Measurements from ENCODE around the gene KIAA0753.
A peak's percentile ranks its signal among the peaks of the same experiment; 100 is the strongest.
"Not testable (repeated sequence)": the region's sequence is repeated elsewhere in the genome, so short reads cannot be mapped to it uniquely, and the experiment has no call there.

Gene KIAA0753

GRCh38 chr17:6675201-6675825 lies 34.8 kb upstream of the KIAA0753 start:
- Mint-ChIP-seq H3K9me3 (no peaks in the 10 kb centered on the region), H3K27me3 (ENCODE audit: low read depth) (peaks cover 32% of the 10 kb centered on the region), H3K4me1 (ENCODE audit: low read depth) (peaks cover 6% of the 10 kb centered on the region), H3K27ac (no peak overlapping the region), H3K4me3 (no peak overlapping the region), H3K36me3 (ENCODE audit: low read depth) (no peaks in the 10 kb centered on the region)

DNA sequence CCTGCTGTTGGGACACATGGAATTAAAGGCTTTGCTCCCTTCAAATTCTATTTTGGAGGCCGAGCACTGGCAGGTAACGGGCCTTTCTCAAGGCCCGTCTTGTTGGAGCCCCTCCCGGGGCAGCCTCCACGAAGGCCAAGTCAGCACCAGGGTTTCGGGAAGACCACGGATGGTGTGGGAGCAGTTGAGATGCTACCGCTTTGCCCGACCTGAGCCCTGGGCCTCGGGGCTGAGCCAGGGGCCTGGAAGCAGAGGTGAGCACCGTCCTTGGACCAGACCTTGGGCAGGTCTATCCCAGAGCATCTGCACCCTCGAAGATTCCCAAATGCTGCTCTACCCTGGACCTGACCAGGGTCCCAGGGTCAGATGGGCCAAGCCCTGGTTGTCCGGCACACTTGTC lies 34.1 kb upstream of the KIAA0753 start:
- H3K36me3 Mint-ChIP-seq (ENCODE audit: low read depth), result no peaks in the 10 kb centered on the region
- peaks cover 27% of the 10 kb centered on the region for H3K27me3 Mint-ChIP-seq (ENCODE audit: low read depth)
- H3K4me3 Mint-ChIP-seq, result no peak overlapping the region
- H3K27ac Mint-ChIP-seq, result no peak overlapping the region
- H3K4me1 Mint-ChIP-seq (ENCODE audit: low read depth), result peaks cover 7% of the 10 kb centered on the region
- no peaks in the 10 kb centered on the region for H3K9me3 Mint-ChIP-seq

DNA sequence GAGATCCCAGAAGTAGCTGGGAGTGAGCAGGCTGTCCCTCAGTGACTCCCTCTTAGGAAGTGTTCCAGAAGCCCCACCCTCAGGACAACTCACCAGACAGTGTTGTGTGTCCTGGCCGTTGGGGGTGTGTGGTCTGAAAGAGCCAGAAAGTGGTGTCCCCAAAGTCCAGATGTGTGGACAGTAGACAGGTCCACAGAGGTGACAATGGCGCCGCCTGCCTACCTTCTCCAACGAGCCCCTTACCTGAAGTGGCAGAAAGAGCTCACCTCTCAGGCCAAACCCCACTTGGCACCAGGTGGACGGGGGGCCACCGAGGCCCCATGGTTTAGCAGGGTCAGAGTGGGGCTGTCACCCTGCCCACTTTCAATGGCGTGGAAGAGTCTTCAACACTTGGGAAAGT lies 30.9 kb upstream of the KIAA0753 start:
- H3K9me3 Mint-ChIP-seq, result no peaks in the 10 kb centered on the region
- no peaks in the 10 kb centered on the region for H3K36me3 Mint-ChIP-seq (ENCODE audit: low read depth)
- H3K27ac Mint-ChIP-seq, result no peak overlapping the region
- H3K4me1 Mint-ChIP-seq (ENCODE audit: low read depth), result peaks cover 2% of the 10 kb centered on the region
- H3K4me3 Mint-ChIP-seq, result no peak overlapping the region
- H3K27me3 Mint-ChIP-seq (ENCODE audit: low read depth), result peaks cover 19% of the 10 kb centered on the region

GRCh38 chr17:6670999-6671398 lies 30.5 kb upstream of the KIAA0753 start:
- Mint-ChIP-seq H3K4me1 (ENCODE audit: low read depth) (peaks cover 2% of the 10 kb centered on the region), H3K27me3 (ENCODE audit: low read depth) (peaks cover 15% of the 10 kb centered on the region), H3K9me3 (no peaks in the 10 kb centered on the region), H3K36me3 (ENCODE audit: low read depth) (no peaks in the 10 kb centered on the region), H3K27ac (no peak overlapping the region), H3K4me3 (no peak overlapping the region)

GRCh38 chr17:6670571-6670970 lies 30.1 kb upstream of the KIAA0753 start:
- H3K36me3 Mint-ChIP-seq (ENCODE audit: low read depth), result no peaks in the 10 kb centered on the region
- no peaks in the 10 kb centered on the region for H3K9me3 Mint-ChIP-seq

GRCh38 chr17:6669479-6670212 lies 29.1 kb upstream of the KIAA0753 start:
- Mint-ChIP-seq H3K4me3 (no peak overlapping the region), H3K36me3 (ENCODE audit: low read depth) (no peaks in the 10 kb centered on the region), H3K27ac (no peak overlapping the region), H3K9me3 (no peaks in the 10 kb centered on the region), H3K27me3 (ENCODE audit: low read depth) (peaks cover 11% of the 10 kb centered on the region), H3K4me1 (ENCODE audit: low read depth) (peaks cover 2% of the 10 kb centered on the region)

More at GRCh38 chr17:6670571-6670970, 30.1 kb upstream of the KIAA0753 start:
- Mint-ChIP-seq H3K4me3 (no peak overlapping the region), H3K4me1 (ENCODE audit: low read depth) (peaks cover 2% of the 10 kb centered on the region), H3K27me3 (ENCODE audit: low read depth) (peaks cover 11% of the 10 kb centered on the region), H3K27ac (no peak overlapping the region)

GRCh38 chr17:6668727-6669425 lies 28.4 kb upstream of the KIAA0753 start:
- Mint-ChIP-seq H3K9me3 (no peaks in the 10 kb centered on the region), H3K27ac (no peak overlapping the region), H3K4me1 (ENCODE audit: low read depth) (peaks cover 2% of the 10 kb centered on the region), H3K36me3 (ENCODE audit: low read depth) (no peaks in the 10 kb centered on the region), H3K4me3 (no peak overlapping the region), H3K27me3 (ENCODE audit: low read depth) (peaks cover 11% of the 10 kb centered on the region)

- H3K27ac Mint-ChIP-seq, result no peak overlapping the region
- no peaks in the 10 kb centered on the region for H3K9me3 Mint-ChIP-seq
- no peaks in the 10 kb centered on the region for H3K36me3 Mint-ChIP-seq (ENCODE audit: low read depth)
- H3K27me3 Mint-ChIP-seq (ENCODE audit: low read depth), result peaks cover 11% of the 10 kb centered on the region
- H3K4me1 Mint-ChIP-seq (ENCODE audit: low read depth), result peaks cover 2% of the 10 kb centered on the region
- no peak overlapping the region for H3K4me3 Mint-ChIP-seq
Observed at GRCh38 chr17:6668219-6668618, 27.7 kb upstream of the KIAA0753 start.

GRCh38 chr17:6667516-6667915 lies 27.0 kb upstream of the KIAA0753 start:
- H3K4me3 Mint-ChIP-seq, result no peak overlapping the region
- H3K9me3 Mint-ChIP-seq, result no peaks in the 10 kb centered on the region
- no peak overlapping the region for H3K27ac Mint-ChIP-seq
- peaks cover 16% of the 10 kb centered on the region for H3K27me3 Mint-ChIP-seq (ENCODE audit: low read depth)
- peaks cover 1% of the 10 kb centered on the region for H3K36me3 Mint-ChIP-seq (ENCODE audit: low read depth)
- H3K4me1 Mint-ChIP-seq (ENCODE audit: low read depth), result peaks cover 2% of the 10 kb centered on the region

DNA sequence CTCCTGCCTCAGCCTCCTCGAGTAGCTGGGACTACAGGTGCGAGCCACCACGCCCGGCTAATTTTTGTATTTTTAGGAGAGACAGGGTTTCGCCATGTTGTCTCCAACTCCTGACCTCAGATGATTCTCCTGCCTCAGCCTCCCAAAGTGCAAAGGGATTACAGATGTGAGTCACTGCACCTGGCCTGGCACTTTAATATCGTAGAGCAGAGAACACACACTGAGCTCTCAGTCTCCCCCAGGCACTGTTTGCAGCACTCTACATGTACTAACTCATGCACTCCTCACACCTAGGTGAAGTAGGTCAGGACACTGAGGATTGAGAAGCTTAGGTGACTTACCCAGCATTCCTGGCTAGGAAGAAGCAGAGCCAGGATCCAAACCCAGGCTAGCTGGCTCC lies 26.0 kb upstream of the KIAA0753 start:
- Mint-ChIP-seq H3K4me3 (no peak overlapping the region), H3K27me3 (ENCODE audit: low read depth) (peaks cover 16% of the 10 kb centered on the region), H3K9me3 (no peaks in the 10 kb centered on the region), H3K4me1 (ENCODE audit: low read depth) (peaks cover 3% of the 10 kb centered on the region), H3K36me3 (ENCODE audit: low read depth) (peaks cover 1% of the 10 kb centered on the region), H3K27ac (no peak overlapping the region)

GRCh38 chr17:6666077-6666521 lies 25.6 kb upstream of the KIAA0753 start:
- Mint-ChIP-seq H3K27me3 (ENCODE audit: low read depth) (peaks cover 16% of the 10 kb centered on the region), H3K4me1 (ENCODE audit: low read depth) (peaks cover 8% of the 10 kb centered on the region), H3K4me3 (no peak overlapping the region), H3K27ac (no peak overlapping the region), H3K36me3 (ENCODE audit: low read depth) (peaks cover 1% of the 10 kb centered on the region), H3K9me3 (no peaks in the 10 kb centered on the region)

- not testable (repeated sequence) for H3K9me3 Mint-ChIP-seq; H3K27ac Mint-ChIP-seq; H3K4me3 Mint-ChIP-seq; H3K36me3 Mint-ChIP-seq (ENCODE audit: low read depth)
- H3K4me1 Mint-ChIP-seq (ENCODE audit: low read depth), result peaks cover 24% of the 10 kb centered on the region
- peaks cover 18% of the 10 kb centered on the region for H3K27me3 Mint-ChIP-seq (ENCODE audit: low read depth)
Observed at GRCh38 chr17:6663200-6663599, 22.7 kb upstream of the KIAA0753 start.

GRCh38 chr17:6661464-6661848 lies 20.9 kb upstream of the KIAA0753 start:
- Mint-ChIP-seq H3K4me3 (no peak overlapping the region), H3K36me3 (ENCODE audit: low read depth) (peaks cover 10% of the 10 kb centered on the region), H3K27me3 (ENCODE audit: low read depth) (peaks cover 12% of the 10 kb centered on the region), H3K4me1 (ENCODE audit: low read depth) (peaks cover 32% of the 10 kb centered on the region), H3K9me3 (no peaks in the 10 kb centered on the region), H3K27ac (no peak overlapping the region)

GRCh38 chr17:6660805-6661463 lies 20.4 kb upstream of the KIAA0753 start:
- Mint-ChIP-seq H3K9me3 (no peaks in the 10 kb centered on the region), H3K4me1 (ENCODE audit: low read depth) (peaks cover 32% of the 10 kb centered on the region), H3K4me3 (peak overlapping the region; percentile 46), H3K27me3 (ENCODE audit: low read depth) (peaks cover 15% of the 10 kb centered on the region), H3K36me3 (ENCODE audit: low read depth) (peaks cover 10% of the 10 kb centered on the region), H3K27ac (peak overlapping the region; percentile 10)

All from T-helper 1 cell treated with Interleukin-12 subunit alpha and Interleukin-12 subunit beta and Interleukin-4 antibody, amounts not matched to agents 30 μg/mL and 1 μg/mL, for 36 hours (primary cell).